OCI-LY7 (cell line): ENCODE data around the gene STK38L.

Experiments
- CTCF ChIP-seq: fragments of 200-600 bp; sonication (generic); conservative IDR thresholded peaks from 2 replicates; pipeline ENCODE4 v1.5.1; 2014; ENCODE audit warnings: mild to moderate bottlenecking, antibody characterized with exemption, low read length, moderate library complexity, mixed read lengths
- EZH2phosphoT487 ChIP-seq: fragments of 200-600 bp; sonication (generic); IDR thresholded peaks from 2 replicates; pipeline ENCODE4 v1.6.1; 2018; ENCODE audit warnings: low read depth, borderline replicate concordance, mild to moderate bottlenecking, mixed run types, antibody characterized with exemption, low read length, moderate library complexity, mixed read lengths

- no peak for TF ChIP-seq CTCF
- no peak for TF ChIP-seq EZH2phosphoT487
Measured at GRCh38 chr12:27201169-27201568, 42.9 kb upstream of the STK38L start.
